ENCODE results near the gene CSTPP1.

Gene CSTPP1

GRCh38 chr11:46999217-46999616, 62.7 kb downstream of the CSTPP1 start:
- no peak for DNase-seq

- DNase-seq: no peak
These were observed 63.5 kb downstream of the CSTPP1 start for GRCh38 chr11:47000033-47000432.

- no peak for DNase-seq
These were observed 65.2 kb downstream of the CSTPP1 start for GRCh38 chr11:47001781-47002181.

- DNase-seq: no peak
These were observed 65.8 kb downstream of the CSTPP1 start for GRCh38 chr11:47002390-47002789.

- DNase-seq: no peak
These were observed 66.8 kb downstream of the CSTPP1 start for GRCh38 chr11:47003180-47003877.

GRCh38 chr11:47004595-47005033, 68.1 kb downstream of the CSTPP1 start:
- no peak for DNase-seq

GRCh38 chr11:47005441-47005840, 68.9 kb downstream of the CSTPP1 start:
- DNase-seq: no peak

GRCh38 chr11:47007579-47007978, 71.0 kb downstream of the CSTPP1 start:
- DNase-seq: no peak

GRCh38 chr11:47010179-47010578, 73.6 kb downstream of the CSTPP1 start:
- no peak for DNase-seq

- DNase-seq: no peak
These were observed 77.5 kb downstream of the CSTPP1 start for GRCh38 chr11:47014097-47014496.

- no peak for DNase-seq
These were observed 82.1 kb downstream of the CSTPP1 start for GRCh38 chr11:47018637-47019036.

- DNase-seq: no peak
These were observed 84.4 kb downstream of the CSTPP1 start for GRCh38 chr11:47020793-47021526.

- no peak for DNase-seq
These were observed 84.9 kb downstream of the CSTPP1 start for GRCh38 chr11:47021527-47021818.

- DNase-seq: no peak
These were observed 85.4 kb downstream of the CSTPP1 start for GRCh38 chr11:47021965-47022364.

- DNase-seq: no peak
These were observed 91.9 kb downstream of the CSTPP1 start for GRCh38 chr11:47028195-47029093.

GRCh38 chr11:47033439-47033838, 96.9 kb downstream of the CSTPP1 start:
- DNase-seq: no peak

GRCh38 chr11:47034091-47034490, 97.5 kb downstream of the CSTPP1 start:
- no peak for DNase-seq

- no peak for DNase-seq
These were observed 98.5 kb downstream of the CSTPP1 start for GRCh38 chr11:47035108-47035507.

- no peak for DNase-seq
These were observed 107.6 kb downstream of the CSTPP1 start for GRCh38 chr11:47044119-47044518.

- DNase-seq: no peak
These were observed 111.4 kb downstream of the CSTPP1 start for GRCh38 chr11:47047972-47048371.

GRCh38 chr11:47050284-47050683, 113.7 kb downstream of the CSTPP1 start:
- DNase-seq: no peak

- no peak for DNase-seq
These were observed 114.7 kb downstream of the CSTPP1 start for GRCh38 chr11:47051217-47051616.

GRCh38 chr11:47052165-47052564, 115.6 kb downstream of the CSTPP1 start:
- no peak for DNase-seq

GRCh38 chr11:47052576-47052975, 116.0 kb downstream of the CSTPP1 start:
- DNase-seq: no peak

Measured in activated gamma-delta T cell treated with Interleukin-2 at 50 U/mL for 16 hours (primary cell).